Adrenal gland (tissue), 12 donors: ENCODE results near the gene FEV. TPM values are rescaled to one million over a fixed set of nuclear protein-coding genes. Genes with fewer than 3 reads are reported as not detected.

ENCODE experiments used
- DNase-seq, 7 donors: peaks; one replicate each; pipeline ENCODE4 v3.0.0-alpha.2; 2019 to 2020
- H3K27ac ChIP-seq, 5 donors: fragments of 200-600 bp; sonication (generic) in 4 of 5; 1 replicate in 3 of 5; 2 replicates in 2 of 5; pipeline versions ENCODE4 v1.5.1 to v1.8.0; 2016 to 2020; ENCODE audit warnings: mild to moderate bottlenecking in 1 of 5
- H3K27me3 ChIP-seq: fragments of 200-600 bp; 2 replicates; pipeline ENCODE4 v1.8.0; 2021
- H3K36me3 ChIP-seq, 2 donors: fragments of 200-600 bp; replicated peaks in 1 of 2; 1 replicate in 1 of 2; 2 replicates in 1 of 2; pipeline versions ENCODE4 v1.5.1 to v1.8.0; 2018 to 2022
- H3K4me1 ChIP-seq, 2 donors: fragments of 200-600 bp; replicated peaks in 1 of 2; 1 replicate in 1 of 2; 2 replicates in 1 of 2; pipeline versions ENCODE4 v1.5.1 to v1.8.0; 2018 to 2021
- H3K4me3 ChIP-seq, 4 donors: fragments of 200-600 bp; sonication (generic) in 3 of 4; one replicate each; pipeline ENCODE4 v1.5.1; 2016 to 2018
- H3K9me3 ChIP-seq, 3 donors: fragments of 200-600 bp; sonication (generic) in 1 of 3; replicated peaks in 1 of 3; 1 replicate in 2 of 3; 2 replicates in 1 of 3; pipeline versions ENCODE4 v1.5.1 to v1.8.0; 2016 to 2021
- POLR2A ChIP-seq, 2 donors: fragments of 450-650 bp; IDR thresholded peaks; one replicate each; pipeline ENCODE4 v1.6.1; 2017; ENCODE audit warnings: antibody characterized with exemption in 2 of 2, mild to moderate bottlenecking in 2 of 2, moderate library complexity in 1 of 2
- WGBS, 4 donors: extraction: QIAGEN DNeasy Blood & Tissue Kit in 2 of 4; methylation state at CpG; one replicate each; pipeline versions ENCODE4 v1.1.5 to v1.1.7; 2013 to 2017; 5-methylcytosine and 5-hydroxymethylcytosine counted together
- intact Hi-C, 2 donors: fragments of 100-400 bp; cut with DNase I; formaldehyde crosslinking; loops; one replicate each; pipeline versions ENCODE4 v1.14.1 to v1.15.0; 2022 to 2023
- polyA plus RNA-seq, 3 donors: library from polyadenylated mRNA; stranded (reverse); fragments of 200-250 nt in 2 of 3; fragments of 350-450 nt in 1 of 3; fragmentation: Illumina TruSeq in 1 of 3; extraction: RNeasy Lipid Tissue Mini Kit (QIAGEN cat#74804) in 1 of 3; gene quantifications; one replicate each; pipeline ENCODE4 v1.2.3, GENCODE V29; 2013 to 2014
- total RNA-seq, 9 donors: library from RNA; depleted of rRNA in 4 of 9; stranded (reverse); fragments of >200 nt in 4 of 9; fragments of 120-200 nt in 1 of 9; fragmentation: NEBNext Ultra II Directional in 1 of 9; extraction: Animal tissue kit (Norgen Biotek cat#: 25700) in 1 of 9; gene quantifications; one replicate each; pipeline versions ENCODE4 v1.1.0 to v1.2.4, GENCODE V29; 2013 to 2023
- TF ChIP-seq, protein P1 (sequence below), 6 experiments: fragments of 450-650 bp in 4 of 6; fragments of 200-600 bp in 2 of 6; sonication (generic) in 1 of 6; IDR thresholded peaks; 1 replicate in 5 of 6; 2 replicates in 1 of 6; pipeline versions ENCODE4 v1.5.1 to v1.8.0; 2016 to 2021; ENCODE audit warnings: antibody characterized with exemption in 6 of 6, mild to moderate bottlenecking in 2 of 6, moderate library complexity in 1 of 6
- donor health status: healthy with polysubstance abuse.
- donor health status: Bipolar disorder and iron deficiency.
- donor health status: DM: yes; HTN: yes; CAD: no.
- donor health status: DM: no; HTN: no; CAD: no.
- donor health status: DM: no; HTN: no; CAD: no.
- donor health status: DM: yes; HTN: yes; CAD: no.

The FEV gene
- total and polyA plus RNA-seq, 12 donors, result 0.22 to 16.5 (median 3.1) TPM; not detected in 4

- TF ChIP-seq POLR2A (IDR thresholded peaks at IDR 0.05), result no peak
- TF ChIP-seq, protein P1, sequence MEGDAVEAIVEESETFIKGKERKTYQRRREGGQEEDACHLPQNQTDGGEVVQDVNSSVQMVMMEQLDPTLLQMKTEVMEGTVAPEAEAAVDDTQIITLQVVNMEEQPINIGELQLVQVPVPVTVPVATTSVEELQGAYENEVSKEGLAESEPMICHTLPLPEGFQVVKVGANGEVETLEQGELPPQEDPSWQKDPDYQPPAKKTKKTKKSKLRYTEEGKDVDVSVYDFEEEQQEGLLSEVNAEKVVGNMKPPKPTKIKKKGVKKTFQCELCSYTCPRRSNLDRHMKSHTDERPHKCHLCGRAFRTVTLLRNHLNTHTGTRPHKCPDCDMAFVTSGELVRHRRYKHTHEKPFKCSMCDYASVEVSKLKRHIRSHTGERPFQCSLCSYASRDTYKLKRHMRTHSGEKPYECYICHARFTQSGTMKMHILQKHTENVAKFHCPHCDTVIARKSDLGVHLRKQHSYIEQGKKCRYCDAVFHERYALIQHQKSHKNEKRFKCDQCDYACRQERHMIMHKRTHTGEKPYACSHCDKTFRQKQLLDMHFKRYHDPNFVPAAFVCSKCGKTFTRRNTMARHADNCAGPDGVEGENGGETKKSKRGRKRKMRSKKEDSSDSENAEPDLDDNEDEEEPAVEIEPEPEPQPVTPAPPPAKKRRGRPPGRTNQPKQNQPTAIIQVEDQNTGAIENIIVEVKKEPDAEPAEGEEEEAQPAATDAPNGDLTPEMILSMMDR (IDR thresholded peaks at IDR 0.05), result no peak
- Histone ChIP-seq H3K36me3 (no peaks in the 10 kb centered on the region), H3K9me3 (no peaks in the 10 kb centered on the region), H3K4me3 (no peak overlapping the region), H3K27ac (no peak overlapping the region), H3K27me3 (peaks cover 9% of the 10 kb centered on the region), H3K4me1 (no peaks in the 10 kb centered on the region)
- no peak for DNase-seq
- WGBS, 4 donors, result 54 to 63% (median 58%) methylated on average over 6 to 7 of the region's 7 CpGs
- intact Hi-C loops, result no loop called here
Observed at GRCh38 chr2:219026946-219027345, 42.0 kb upstream of the FEV start.

DNA sequence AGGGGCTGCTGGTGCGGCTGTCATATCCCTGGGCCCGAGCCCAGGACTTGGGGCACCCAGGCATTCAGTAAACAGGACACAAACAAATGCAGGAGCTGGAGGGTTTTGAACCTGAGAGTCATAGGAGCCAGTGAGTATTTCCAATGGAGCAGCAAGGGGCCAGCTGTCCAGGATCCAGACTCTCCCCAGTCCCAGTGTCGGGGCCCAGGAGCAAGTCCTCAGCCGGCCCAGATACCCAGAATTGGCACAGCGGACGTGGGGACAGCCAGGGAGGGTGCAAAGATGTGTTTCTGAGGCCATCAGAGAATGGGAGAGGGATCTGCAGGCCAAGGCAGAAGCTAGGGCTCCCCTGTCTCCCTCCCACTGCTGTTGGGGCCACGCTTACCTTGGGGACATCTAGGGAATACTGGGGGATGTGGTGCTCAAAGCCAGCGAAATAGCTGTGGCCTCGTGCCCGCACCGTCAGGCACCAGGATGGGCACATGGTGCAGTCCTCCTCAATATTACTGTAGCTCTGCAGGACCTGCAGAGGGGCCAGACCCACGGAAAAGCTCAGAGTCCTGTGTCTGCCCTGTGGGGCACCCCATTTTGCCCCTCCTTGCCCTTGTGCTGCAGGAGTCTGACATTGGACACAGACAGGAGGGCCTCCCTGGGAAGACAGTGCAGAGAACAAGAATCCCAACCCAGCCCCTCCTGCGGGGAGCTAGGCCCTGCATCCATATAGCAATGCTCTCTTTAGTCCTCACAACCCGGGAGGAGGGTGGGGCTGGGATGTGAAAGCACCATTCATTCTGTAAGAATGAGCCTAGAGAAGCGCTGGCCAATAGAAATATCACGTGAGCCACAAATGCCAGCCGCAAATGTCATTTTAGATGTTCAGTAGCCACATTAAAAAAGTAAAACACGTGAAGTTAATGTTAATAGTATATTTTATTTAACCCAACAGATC lies 40.9 kb upstream of the FEV start:
- Histone ChIP-seq H3K27ac (no peak overlapping the region), H3K4me3 (no peak overlapping the region), H3K4me1 (no peaks in the 10 kb centered on the region), H3K27me3 (peaks cover 9% of the 10 kb centered on the region), H3K36me3 (no peaks in the 10 kb centered on the region), H3K9me3 (no peaks in the 10 kb centered on the region)
- 84 to 91% (median 88%) methylated on average over 11 to 18 of the region's 18 CpGs for WGBS, 4 donors
- TF ChIP-seq POLR2A (IDR thresholded peaks at IDR 0.05), result no peak
- TF ChIP-seq, protein P1 (IDR thresholded peaks at IDR 0.05), result no peak
- DNase-seq, result no peak
- intact Hi-C loops, result no loop called here

DNA sequence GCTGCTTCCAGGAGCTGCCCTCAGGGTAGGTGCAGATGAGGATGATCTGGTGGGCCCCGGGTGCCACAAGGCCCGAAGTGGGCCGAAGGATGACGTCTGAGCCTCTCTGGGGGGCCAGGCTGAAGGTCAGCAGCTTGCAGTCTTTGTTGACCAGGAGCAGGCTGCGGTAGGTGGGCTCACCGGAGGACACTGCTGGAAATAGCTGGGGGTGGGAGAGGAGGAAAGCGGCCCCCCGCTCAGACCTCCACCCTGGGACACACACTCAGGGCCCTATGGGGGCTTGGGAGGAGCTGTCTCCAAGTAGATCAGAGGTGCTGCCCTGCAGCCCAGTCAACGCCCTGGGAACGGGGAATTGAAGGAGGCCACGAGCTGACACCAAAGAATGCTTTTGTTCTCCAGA lies 39.1 kb upstream of the FEV start:
- intact Hi-C loops, result no loop called here
- Histone ChIP-seq H3K27me3 (no peaks in the 10 kb centered on the region), H3K9me3 (no peaks in the 10 kb centered on the region), H3K4me1 (no peaks in the 10 kb centered on the region), H3K4me3 (no peak overlapping the region), H3K27ac (no peak overlapping the region), H3K36me3 (no peaks in the 10 kb centered on the region)
- no peak for TF ChIP-seq POLR2A (IDR thresholded peaks at IDR 0.05)
- TF ChIP-seq, protein P1 (IDR thresholded peaks at IDR 0.05), result no peak
- WGBS, 4 donors, result 70 to 80% (median 74%) methylated on average over 4 to 11 of the region's 11 CpGs
- no peak for DNase-seq

GRCh38 chr2:219023045-219023605 lies 38.1 kb upstream of the FEV start:
- intact Hi-C loops, result no loop called here
- Histone ChIP-seq H3K27me3 (no peaks in the 10 kb centered on the region), H3K27ac (no peak overlapping the region), H3K4me3 (no peak overlapping the region), H3K4me1 (no peaks in the 10 kb centered on the region), H3K9me3 (no peaks in the 10 kb centered on the region), H3K36me3 (no peaks in the 10 kb centered on the region)
- TF ChIP-seq, protein P1 (IDR thresholded peaks at IDR 0.05), result no peak
- TF ChIP-seq POLR2A (IDR thresholded peaks at IDR 0.05), result no peak
- WGBS, 4 donors, result 80 to 85% (median 82%) methylated on average over 11 to 12 of the region's 12 CpGs
- DNase-seq, result no peak
